Cortex of kidney (tissue), 1 donor: ENCODE measurements around the gene SPEG.

Experiments used
- DNase-seq: peaks from one replicate; lab custom pipeline; 2025; lab: John Stamatoyannopoulos, UW

The SPEG gene

GRCh38 chr2:219480004-219480403 is 45.4 kb downstream of the SPEG start:
- no peak for DNase-seq

GRCh38 chr2:219482674-219483405 is 48.2 kb downstream of the SPEG start:
- DNase-seq, result no peak

DNA sequence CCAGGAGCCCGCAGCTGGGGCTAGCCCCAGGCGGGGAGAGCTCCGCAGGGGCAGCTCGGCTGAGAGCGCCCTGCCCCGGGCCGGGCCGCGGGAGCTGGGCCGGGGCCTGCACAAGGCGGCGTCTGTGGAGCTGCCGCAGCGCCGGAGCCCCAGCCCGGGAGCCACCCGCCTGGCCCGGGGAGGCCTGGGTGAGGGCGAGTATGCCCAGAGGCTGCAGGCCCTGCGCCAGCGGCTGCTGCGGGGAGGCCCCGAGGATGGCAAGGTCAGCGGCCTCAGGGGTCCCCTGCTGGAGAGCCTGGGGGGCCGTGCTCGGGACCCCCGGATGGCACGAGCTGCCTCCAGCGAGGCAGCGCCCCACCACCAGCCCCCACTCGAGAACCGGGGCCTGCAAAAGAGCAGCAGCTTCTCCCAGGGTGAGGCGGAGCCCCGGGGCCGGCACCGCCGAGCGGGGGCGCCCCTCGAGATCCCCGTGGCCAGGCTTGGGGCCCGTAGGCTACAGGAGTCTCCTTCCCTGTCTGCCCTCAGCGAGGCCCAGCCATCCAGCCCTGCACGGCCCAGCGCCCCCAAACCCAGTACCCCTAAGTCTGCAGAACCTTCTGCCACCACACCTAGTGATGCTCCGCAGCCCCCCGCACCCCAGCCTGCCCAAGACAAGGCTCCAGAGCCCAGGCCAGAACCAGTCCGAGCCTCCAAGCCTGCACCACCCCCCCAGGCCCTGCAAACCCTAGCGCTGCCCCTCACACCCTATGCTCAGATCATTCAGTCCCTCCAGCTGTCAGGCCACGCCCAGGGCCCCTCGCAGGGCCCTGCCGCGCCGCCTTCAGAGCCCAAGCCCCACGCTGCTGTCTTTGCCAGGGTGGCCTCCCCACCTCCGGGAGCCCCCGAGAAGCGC is 49.1 kb downstream of the SPEG start:
- no peak for DNase-seq

- DNase-seq, result no peak
These were observed 49.9 kb downstream of the SPEG start for GRCh38 chr2:219484343-219485200.

GRCh38 chr2:219485201-219485580 is 50.5 kb downstream of the SPEG start:
- no peak for DNase-seq

DNA sequence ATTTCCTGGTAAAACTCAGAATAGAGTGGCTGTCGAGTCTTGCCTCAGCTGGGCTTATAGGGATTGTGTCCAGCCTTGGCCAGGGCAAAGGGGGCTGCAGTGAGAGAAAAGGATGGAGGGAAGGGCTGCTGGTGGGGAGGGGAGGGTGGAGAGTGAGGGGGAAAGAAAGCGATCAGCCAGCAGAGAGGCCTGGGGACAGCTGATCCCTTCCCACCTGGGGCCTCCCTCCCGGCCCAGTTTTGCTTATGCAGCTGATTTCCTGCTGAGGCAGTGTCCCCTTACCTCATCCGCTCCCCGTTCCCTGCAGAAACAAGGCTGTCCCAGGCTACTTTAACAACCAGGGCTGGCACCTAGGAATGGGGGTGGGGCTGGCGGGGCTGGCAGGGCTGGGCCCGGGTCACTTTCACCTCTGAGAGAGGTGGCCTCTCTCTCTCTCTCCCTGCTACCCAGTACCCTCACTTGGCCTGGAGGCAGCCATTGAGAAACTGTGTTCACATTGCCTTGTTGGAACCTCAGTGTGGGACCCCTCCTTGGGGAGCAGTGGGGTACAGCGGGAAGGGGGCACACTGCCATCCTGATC is 51.8 kb downstream of the SPEG start:
- no peak for DNase-seq

GRCh38 chr2:219488149-219488843 is 53.7 kb downstream of the SPEG start:
- DNase-seq, result no peak

DNA sequence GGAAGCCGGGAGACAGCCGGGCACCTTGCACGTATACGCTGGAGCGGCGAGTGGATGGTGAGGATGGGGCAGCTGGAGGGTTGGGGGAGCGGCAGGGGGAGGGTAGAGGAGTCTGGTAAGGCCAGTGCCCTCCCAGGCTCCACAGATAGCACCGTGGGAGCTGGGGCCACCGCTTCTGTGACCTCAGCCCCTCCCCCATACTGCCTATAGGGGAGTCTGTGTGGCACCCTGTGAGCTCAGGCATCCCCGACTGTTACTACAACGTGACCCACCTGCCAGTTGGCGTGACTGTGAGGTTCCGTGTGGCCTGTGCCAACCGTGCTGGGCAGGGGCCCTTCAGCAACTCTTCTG is 54.2 kb downstream of the SPEG start:
- DNase-seq, result no peak

DNA sequence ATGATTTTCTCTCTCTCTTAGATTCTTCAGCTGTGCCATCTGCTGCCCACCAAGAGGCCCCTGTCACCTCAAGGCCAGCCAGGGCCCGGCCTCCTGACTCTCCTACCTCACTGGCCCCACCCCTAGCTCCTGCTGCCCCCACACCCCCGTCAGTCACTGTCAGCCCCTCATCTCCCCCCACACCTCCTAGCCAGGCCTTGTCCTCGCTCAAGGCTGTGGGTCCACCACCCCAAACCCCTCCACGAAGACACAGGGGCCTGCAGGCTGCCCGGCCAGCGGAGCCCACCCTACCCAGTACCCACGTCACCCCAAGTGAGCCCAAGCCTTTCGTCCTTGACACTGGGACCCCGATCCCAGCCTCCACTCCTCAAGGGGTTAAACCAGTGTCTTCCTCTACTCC is 54.7 kb downstream of the SPEG start:
- DNase-seq, result no peak

- DNase-seq, result no peak
These were observed 55.5 kb downstream of the SPEG start for GRCh38 chr2:219490186-219490585.

- no peak for DNase-seq
These were observed 56.0 kb downstream of the SPEG start for GRCh38 chr2:219490600-219491130.

DNA sequence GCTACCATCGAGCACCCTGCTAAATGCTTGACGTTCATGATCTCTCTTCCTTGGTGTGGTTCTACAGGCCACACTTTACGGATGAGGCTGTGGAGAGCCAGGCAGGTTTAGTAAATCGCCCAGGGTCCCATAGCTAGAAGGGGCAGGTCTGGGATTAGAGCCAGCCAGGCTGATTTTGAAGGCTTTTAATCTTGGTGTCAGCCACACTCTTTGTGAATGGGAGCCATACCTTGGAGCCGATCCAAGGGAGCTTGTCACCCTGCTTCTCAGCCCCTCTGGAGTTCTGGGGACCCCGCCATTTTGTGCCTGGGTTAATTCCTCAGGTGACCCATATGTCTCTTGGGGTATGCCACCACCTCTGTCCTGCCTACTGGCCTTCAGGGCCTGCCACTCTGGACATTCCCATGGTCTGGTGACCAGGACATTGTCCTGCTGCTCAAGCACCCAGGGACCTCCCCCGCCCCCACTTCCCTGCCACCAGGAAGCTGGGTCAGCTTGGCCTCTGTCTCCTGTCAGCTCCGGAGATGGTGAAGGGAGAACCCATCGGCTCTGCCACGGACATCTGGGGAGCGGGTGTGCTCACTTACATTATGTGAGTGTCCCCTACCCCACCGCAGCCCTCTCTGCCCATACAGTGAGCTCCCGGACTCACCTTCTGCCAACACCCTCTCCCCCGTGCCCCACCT is 56.8 kb downstream of the SPEG start:
- no peak for DNase-seq

DNA sequence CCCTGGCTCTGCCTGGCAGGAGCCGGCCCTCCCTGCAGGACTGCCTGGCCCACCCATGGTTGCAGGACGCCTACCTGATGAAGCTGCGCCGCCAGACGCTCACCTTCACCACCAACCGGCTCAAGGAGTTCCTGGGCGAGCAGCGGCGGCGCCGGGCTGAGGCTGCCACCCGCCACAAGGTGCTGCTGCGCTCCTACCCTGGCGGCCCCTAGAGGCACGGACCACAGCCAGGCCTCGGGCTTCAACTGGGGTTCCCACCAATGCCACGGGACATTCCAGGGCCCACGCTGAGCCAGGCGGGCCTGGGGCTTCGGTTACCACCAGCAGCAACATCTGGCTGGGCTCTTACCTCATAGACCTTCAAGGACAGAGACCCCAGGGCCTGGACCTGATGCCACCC is 57.9 kb downstream of the SPEG start:
- DNase-seq, result no peak

GRCh38 chr2:219493086-219493485 is 58.4 kb downstream of the SPEG start:
- DNase-seq, result no peak

- DNase-seq, result no peak
These were observed 60.4 kb downstream of the SPEG start for GRCh38 chr2:219494952-219495530.

- DNase-seq, result no peak
These were observed 61.0 kb downstream of the SPEG start for GRCh38 chr2:219495531-219496122.

GRCh38 chr2:219496247-219496824 is 61.7 kb downstream of the SPEG start:
- no peak for DNase-seq

- DNase-seq, result no peak
These were observed 62.3 kb downstream of the SPEG start for GRCh38 chr2:219496825-219497494.
